ENCODE measurements around the gene SH2B2.

DNA sequence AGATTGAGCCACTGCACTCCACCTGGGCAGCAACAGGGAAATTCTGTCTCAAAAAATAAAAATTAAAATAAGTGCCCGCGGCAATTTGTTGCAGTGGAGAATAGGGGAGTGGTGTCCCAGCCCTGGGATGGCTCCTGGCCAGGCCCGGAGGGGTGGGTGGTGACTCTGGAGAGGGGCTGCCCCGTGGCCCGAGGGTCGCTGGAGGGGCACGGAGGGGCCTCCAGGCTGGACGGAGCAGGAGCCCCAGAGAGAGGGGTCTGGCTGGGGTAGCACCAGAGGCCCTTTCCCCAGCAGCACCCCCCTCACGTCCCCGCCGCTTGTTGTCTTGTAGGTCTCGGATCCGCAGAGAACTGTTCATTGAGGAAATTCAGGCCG lies 38.6 kb upstream of the SH2B2 start:
- TF ChIP-seq, protein P1, sequence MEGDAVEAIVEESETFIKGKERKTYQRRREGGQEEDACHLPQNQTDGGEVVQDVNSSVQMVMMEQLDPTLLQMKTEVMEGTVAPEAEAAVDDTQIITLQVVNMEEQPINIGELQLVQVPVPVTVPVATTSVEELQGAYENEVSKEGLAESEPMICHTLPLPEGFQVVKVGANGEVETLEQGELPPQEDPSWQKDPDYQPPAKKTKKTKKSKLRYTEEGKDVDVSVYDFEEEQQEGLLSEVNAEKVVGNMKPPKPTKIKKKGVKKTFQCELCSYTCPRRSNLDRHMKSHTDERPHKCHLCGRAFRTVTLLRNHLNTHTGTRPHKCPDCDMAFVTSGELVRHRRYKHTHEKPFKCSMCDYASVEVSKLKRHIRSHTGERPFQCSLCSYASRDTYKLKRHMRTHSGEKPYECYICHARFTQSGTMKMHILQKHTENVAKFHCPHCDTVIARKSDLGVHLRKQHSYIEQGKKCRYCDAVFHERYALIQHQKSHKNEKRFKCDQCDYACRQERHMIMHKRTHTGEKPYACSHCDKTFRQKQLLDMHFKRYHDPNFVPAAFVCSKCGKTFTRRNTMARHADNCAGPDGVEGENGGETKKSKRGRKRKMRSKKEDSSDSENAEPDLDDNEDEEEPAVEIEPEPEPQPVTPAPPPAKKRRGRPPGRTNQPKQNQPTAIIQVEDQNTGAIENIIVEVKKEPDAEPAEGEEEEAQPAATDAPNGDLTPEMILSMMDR (IDR thresholded peaks at IDR 0.05) = no peak
- no peak for TF ChIP-seq POLR2A (IDR thresholded peaks at IDR 0.05)

All from suprapubic skin (tissue), 3 donors.